ENCODE results near the gene ASH1L. TPM values are rescaled to one million over a fixed set of nuclear protein-coding genes. Genes with fewer than 3 reads are reported as not detected.

The ASH1L gene
- total and polyA plus RNA-seq, 9 of the 15 experiments (the other 6 are each of a cell fraction or from before 2014, with no cell fraction given), result 2.0 to 23.3 (median 14.6) TPM

DNA sequence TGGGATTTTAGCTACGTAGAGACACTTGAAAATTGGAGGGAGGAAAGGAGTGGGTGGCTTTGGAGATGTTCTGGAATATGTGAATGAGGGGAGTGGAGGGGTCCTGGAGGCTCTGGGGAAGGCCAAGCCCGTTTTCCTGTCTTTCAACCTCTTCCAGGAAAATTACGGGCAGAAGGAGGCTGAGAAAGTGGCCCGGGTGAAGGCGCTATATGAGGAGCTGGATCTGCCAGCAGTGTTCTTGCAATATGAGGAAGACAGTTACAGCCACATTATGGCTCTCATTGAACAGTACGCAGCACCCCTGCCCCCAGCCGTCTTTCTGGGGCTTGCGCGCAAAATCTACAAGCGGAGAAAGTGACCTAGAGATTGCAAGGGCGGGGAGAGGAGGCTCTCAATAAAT, 242.4 kb downstream of the ASH1L start:
- Histone ChIP-seq H3K36me3 (ENCODE audit: control insufficient read depth, insufficient read depth, low read length) (peaks cover 50% of the 10 kb centered on the region), H3K4me3 (no peak overlapping the region), H3K4me2 (ENCODE audit: insufficient read depth, low read length) (peak overlapping the region; percentile 40), H3K9me1 (ENCODE audit: control insufficient read depth, insufficient read depth, low read length) (peaks cover 4% of the 10 kb centered on the region), H3K9me3 (replicated peaks; ENCODE audit: control insufficient read depth, insufficient read depth, low read depth, low read length) (no peaks in the 10 kb centered on the region), H3K9ac (ENCODE audit: insufficient read depth in 1 of 2, low read depth in 2 of 2, low read length in 2 of 2) (peak overlapping the region in 1 of 2 experiments; percentile 66; a peak in 2 of 4 replicates), H2AFZ (ENCODE audit: low read depth, low read length) (no peak overlapping the region), H3K27me3 (ENCODE audit: control insufficient read depth in 2 of 2, insufficient read depth in 2 of 2, low read length in 2 of 2) (no peaks in the 10 kb centered on the region), H3K79me2 (ENCODE audit: control insufficient read depth, insufficient read depth, low read length) (peaks cover 10% of the 10 kb centered on the region), H3K27ac (ENCODE audit: extremely low read depth, low read depth, low read length) (peak overlapping the region; percentile 53; the same call in 2 of the 3 replicates), H4K20me1 (replicated peaks; ENCODE audit: control insufficient read depth, insufficient read depth, low read length) (peaks cover 14% of the 10 kb centered on the region), H3K4me1 (replicated peaks in 1 of 2; ENCODE audit: control insufficient read depth in 2 of 2, insufficient read depth in 2 of 2, low read length in 2 of 2) (peaks cover 8 to 52% of the 10 kb centered on the region in 2 experiments; a peak in 4 of 5 replicates)
- 69% methylated on average over 11 of the region's 11 CpGs for WGBS (ENCODE audit: insufficient coverage, low coverage, missing lambda C conversion rate)
- in situ Hi-C loops (cut with MboI), result loop anchor here (25.0 kb wide), 1 partner anchor 1417 kb away; the partner anchor contains the start of genes ISG20L2, METTL25B and MRPL24
- FAIRE-seq (no peak), DNase-seq (ENCODE audit: extremely low read depth in 1 of 4, low spot score in 3 of 4) (peak in 1 of 4 experiments; percentile 41), ATAC-seq (no peak)
- POLR2A ChIA-PET, result interaction anchor here (0.7 to 5.7 kb wide), 10 partner anchors 8 to 243 kb away, joined by 3 to 30 read pairs (median 4); partner anchors contain the start of genes ASH1L, CLK2, ENTREP3 and FDPS
- intact Hi-C loops (cut with micrococcal nuclease), result loop anchor here (10.0 kb wide), 1 partner anchor 275 kb away; no protein-coding TSS in a partner anchor
- TF ChIP-seq SNIP1 (IDR thresholded peaks at IDR 0.05; ENCODE audit: low read depth), result no peak
- no peak for TF ChIP-seq HNRNPK (IDR thresholded peaks at IDR 0.05; ENCODE audit: low read depth, low read length, poor library complexity, severe bottlenecking)
- no peak for TF ChIP-seq HIVEP1 (CRISPR knock-in tag; IDR thresholded peaks at IDR 0.05)
- TF ChIP-seq ETV6 (IDR thresholded peaks at IDR 0.05; ENCODE audit: borderline replicate concordance in 1 of 2, low read depth in 2 of 2, low read length in 1 of 2), result no peak
- TF ChIP-seq ETV6 (CRISPR knock-in tag; IDR thresholded peaks at IDR 0.05; ENCODE audit: borderline replicate concordance), result no peak
- TF ChIP-seq, protein P1, sequence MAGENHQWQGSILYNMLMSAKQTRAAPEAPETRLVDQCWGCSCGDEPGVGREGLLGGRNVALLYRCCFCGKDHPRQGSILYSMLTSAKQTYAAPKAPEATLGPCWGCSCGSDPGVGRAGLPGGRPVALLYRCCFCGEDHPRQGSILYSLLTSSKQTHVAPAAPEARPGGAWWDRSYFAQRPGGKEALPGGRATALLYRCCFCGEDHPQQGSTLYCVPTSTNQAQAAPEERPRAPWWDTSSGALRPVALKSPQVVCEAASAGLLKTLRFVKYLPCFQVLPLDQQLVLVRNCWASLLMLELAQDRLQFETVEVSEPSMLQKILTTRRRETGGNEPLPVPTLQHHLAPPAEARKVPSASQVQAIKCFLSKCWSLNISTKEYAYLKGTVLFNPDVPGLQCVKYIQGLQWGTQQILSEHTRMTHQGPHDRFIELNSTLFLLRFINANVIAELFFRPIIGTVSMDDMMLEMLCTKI (IDR thresholded peaks at IDR 0.05; ENCODE audit: partially characterized antibody), result no peak
- BruUV-seq (replicated peaks), result no TSS peak
- CTCF ChIA-PET (ENCODE audit: low intra/inter-chr PET ratio), result no interaction called here
